ENCODE results near the gene HOXA4. TPM values are rescaled to one million over a fixed set of nuclear protein-coding genes. Genes with fewer than 3 reads are reported as not detected.

HOXA4 gene
- polyA plus RNA-seq, 1 experiment = 1.3 TPM

GRCh38 chr7:27113991-27114769 is 16.4 kb downstream of the HOXA4 start:
- H3K36me3 ChIP-seq (ENCODE audit: control insufficient read depth, insufficient read depth, low read length) = peaks cover 2% of the 10 kb centered on the region; the same call in 1 of the 2 replicates
- POLR2A ChIA-PET = no interaction called here
- CTCF ChIA-PET = interaction anchor here (0.6 to 1.2 kb wide), 2 partner anchors 12 to 70 kb away, joined by 5 to 6 read pairs; no protein-coding TSS in a partner anchor
- no peak for DNase-seq (ENCODE audit: low read depth)
- TF ChIP-seq, protein P1, sequence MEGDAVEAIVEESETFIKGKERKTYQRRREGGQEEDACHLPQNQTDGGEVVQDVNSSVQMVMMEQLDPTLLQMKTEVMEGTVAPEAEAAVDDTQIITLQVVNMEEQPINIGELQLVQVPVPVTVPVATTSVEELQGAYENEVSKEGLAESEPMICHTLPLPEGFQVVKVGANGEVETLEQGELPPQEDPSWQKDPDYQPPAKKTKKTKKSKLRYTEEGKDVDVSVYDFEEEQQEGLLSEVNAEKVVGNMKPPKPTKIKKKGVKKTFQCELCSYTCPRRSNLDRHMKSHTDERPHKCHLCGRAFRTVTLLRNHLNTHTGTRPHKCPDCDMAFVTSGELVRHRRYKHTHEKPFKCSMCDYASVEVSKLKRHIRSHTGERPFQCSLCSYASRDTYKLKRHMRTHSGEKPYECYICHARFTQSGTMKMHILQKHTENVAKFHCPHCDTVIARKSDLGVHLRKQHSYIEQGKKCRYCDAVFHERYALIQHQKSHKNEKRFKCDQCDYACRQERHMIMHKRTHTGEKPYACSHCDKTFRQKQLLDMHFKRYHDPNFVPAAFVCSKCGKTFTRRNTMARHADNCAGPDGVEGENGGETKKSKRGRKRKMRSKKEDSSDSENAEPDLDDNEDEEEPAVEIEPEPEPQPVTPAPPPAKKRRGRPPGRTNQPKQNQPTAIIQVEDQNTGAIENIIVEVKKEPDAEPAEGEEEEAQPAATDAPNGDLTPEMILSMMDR (IDR thresholded peaks at IDR 0.05; ENCODE audit: insufficient read depth, low read depth, low read length) = no peak
- H3K4me3 ChIP-seq (ENCODE audit: low read depth, low read length) = no peak overlapping the region
- peaks cover 14% of the 10 kb centered on the region for H3K27me3 ChIP-seq (ENCODE audit: control insufficient read depth, insufficient read depth, low read length)

DNA sequence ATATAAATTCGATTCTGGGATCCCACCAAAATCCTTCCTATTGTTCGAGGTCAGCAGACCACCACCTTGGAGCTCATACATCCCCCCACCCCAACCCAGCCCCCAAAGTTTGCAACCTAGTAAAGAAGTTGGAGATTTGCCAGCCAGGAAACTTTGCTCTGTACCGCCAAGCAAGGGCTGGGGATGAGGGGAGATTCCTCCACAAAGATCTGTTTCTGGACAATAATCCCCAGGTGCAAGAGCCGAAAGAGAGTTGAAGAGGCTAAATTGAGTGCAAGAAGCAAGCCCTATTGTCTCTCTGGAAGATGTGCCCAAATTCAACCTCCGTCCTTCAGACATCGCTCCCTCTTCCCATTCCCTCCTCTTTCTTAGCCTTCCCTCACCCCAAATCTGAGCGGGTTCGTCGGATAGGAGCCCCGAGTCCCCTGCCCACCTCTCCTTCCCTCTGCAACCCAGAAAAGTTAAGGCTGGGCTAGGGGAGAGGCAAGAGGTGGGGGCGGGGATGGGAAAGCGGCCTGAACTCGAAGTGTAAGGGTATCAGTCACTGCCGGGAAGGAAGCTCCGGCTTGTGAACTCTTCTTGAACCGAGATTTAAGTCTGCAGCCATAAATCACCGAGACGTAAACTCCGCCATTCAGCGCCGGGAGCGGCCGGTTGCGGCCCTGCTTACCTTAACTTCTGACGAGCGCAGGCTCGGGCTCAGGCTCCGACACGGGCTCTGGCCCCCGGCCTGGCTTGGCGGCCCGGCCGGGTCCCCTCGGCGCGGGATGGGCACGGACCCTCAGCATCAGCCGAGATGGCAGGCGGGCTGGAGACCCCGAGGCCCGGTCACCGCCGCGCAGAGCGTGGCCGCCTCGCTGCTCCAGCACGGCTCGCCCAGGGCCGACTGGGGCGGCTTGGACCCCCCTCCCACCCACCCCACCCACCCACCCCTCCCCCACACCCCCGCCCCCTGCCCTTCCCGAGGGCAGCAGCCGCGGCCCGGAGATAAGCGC is 17.3 kb downstream of the HOXA4 start:
- peaks cover 14% of the 10 kb centered on the region for H3K27me3 ChIP-seq (ENCODE audit: control insufficient read depth, insufficient read depth, low read length)
- no peak for DNase-seq (ENCODE audit: low read depth)
- ChIA-PET CTCF (no interaction called here), POLR2A (no interaction called here)
- TF ChIP-seq, protein P1 (IDR thresholded peaks at IDR 0.05; ENCODE audit: insufficient read depth, low read depth, low read length) = no peak
- peaks cover 2% of the 10 kb centered on the region; the same call in 1 of the 2 replicates for H3K36me3 ChIP-seq (ENCODE audit: control insufficient read depth, insufficient read depth, low read length)
- H3K4me3 ChIP-seq (ENCODE audit: low read depth, low read length) = no peak overlapping the region; the same call in 1 of the 2 replicates

- POLR2A ChIA-PET = no interaction called here
These were observed 18.2 kb downstream of the HOXA4 start for GRCh38 chr7:27112361-27112760.

DNA sequence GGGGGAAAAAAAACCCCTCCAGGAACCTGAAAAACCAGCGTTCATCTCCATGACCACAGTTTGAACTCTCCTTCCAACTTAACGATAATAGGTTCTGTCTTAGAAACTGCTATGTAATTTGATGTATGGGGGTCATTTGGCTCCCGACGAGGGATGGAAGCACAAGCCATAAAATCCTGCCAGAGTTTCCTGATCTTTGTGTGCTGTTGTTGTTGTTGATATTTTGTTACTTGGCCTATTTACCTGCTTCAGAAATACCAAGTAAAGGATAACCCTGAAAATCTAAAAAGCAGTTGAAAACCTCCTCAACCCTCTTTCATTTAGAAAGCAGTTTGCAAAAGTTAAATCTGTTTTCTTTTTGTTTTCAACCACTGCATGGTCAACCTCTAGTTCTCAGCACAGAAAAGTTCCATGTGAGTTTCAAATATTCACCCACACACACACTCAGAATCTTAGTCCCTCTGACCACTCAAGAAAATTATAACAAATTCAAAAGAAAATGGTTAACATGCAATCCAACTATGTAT is 18.7 kb downstream of the HOXA4 start:
- ChIA-PET POLR2A (no interaction called here), CTCF (interaction anchor here (1.0 kb wide), 1 partner anchor 39 kb away, joined by 3 read pairs; no protein-coding TSS in a partner anchor)

More at GRCh38 chr7:27112361-27112760, 18.2 kb downstream of the HOXA4 start:
- no peak for DNase-seq (ENCODE audit: low read depth)
- peaks cover 14% of the 10 kb centered on the region for H3K27me3 ChIP-seq (ENCODE audit: control insufficient read depth, insufficient read depth, low read length)
- H3K36me3 ChIP-seq (ENCODE audit: control insufficient read depth, insufficient read depth, low read length) = peaks cover 2% of the 10 kb centered on the region; the same call in 1 of the 2 replicates
- H3K4me3 ChIP-seq (ENCODE audit: low read depth, low read length) = no peak overlapping the region
- CTCF ChIA-PET = no interaction called here
- TF ChIP-seq, protein P1 (IDR thresholded peaks at IDR 0.05; ENCODE audit: insufficient read depth, low read depth, low read length) = no peak

More for the DNA sequence above, 18.7 kb downstream of the HOXA4 start:
- no peak for DNase-seq (ENCODE audit: low read depth)
- TF ChIP-seq, protein P1 (IDR thresholded peaks at IDR 0.05; ENCODE audit: insufficient read depth, low read depth, low read length) = no peak
- Histone ChIP-seq H3K36me3 (ENCODE audit: control insufficient read depth, insufficient read depth, low read length) (peaks cover 2% of the 10 kb centered on the region; the same call in 1 of the 2 replicates), H3K27me3 (ENCODE audit: control insufficient read depth, insufficient read depth, low read length) (peaks cover 13% of the 10 kb centered on the region), H3K4me3 (ENCODE audit: low read depth, low read length) (no peak overlapping the region)

Data from BJ (cell line).